Left ventricle myocardium inferior (tissue), 1 donor: ENCODE data around the gene DGKQ. TPM values are rescaled to one million over a fixed set of nuclear protein-coding genes. Genes with fewer than 3 reads are reported as not detected.

Source experiments
- DNase-seq: peaks from one replicate; pipeline ENCODE4 v3.0.0-alpha.2; 2020
- H3K27ac ChIP-seq: fragments of 200-600 bp; replicated peaks from 2 replicates; pipeline ENCODE4 v1.8.0; 2021
- H3K27me3 ChIP-seq: fragments of 200-600 bp; 2 replicates; pipeline ENCODE4 v1.8.0; 2021; ENCODE audit warnings: low read depth
- H3K36me3 ChIP-seq: fragments of 200-600 bp; 2 replicates; pipeline ENCODE4 v1.8.0; 2021
- H3K4me1 ChIP-seq: fragments of 200-600 bp; 2 replicates; pipeline ENCODE4 v1.8.0; 2021
- H3K4me3 ChIP-seq: fragments of 200-600 bp; 2 replicates; pipeline ENCODE4 v1.8.0; 2021; ENCODE audit warnings: mild to moderate bottlenecking, moderate library complexity
- H3K9me3 ChIP-seq: fragments of 200-600 bp; replicated peaks from 2 replicates; pipeline ENCODE4 v1.8.0; 2021
- intact Hi-C: fragments of 100-400 bp; cut with micrococcal nuclease; formaldehyde crosslinking; loops from one replicate; pipeline ENCODE4 v1.11.0; 2022
- total RNA-seq: library from RNA; stranded (reverse); fragmentation: NEBNext Ultra II Directional; extraction: Animal tissue kit (Norgen Biotek cat#: 25700); gene quantifications from one replicate; pipeline ENCODE4 v1.2.1, GENCODE V29; 2021
- TF ChIP-seq, protein P1 (sequence below): fragments of 200-600 bp; IDR thresholded peaks from 2 replicates; pipeline ENCODE4 v1.8.0; 2021; ENCODE audit warnings: antibody characterized with exemption, mild to moderate bottlenecking, borderline replicate concordance
- donor health status: DM: no; HTN: yes; CAD: no; lungs with severe emphysema.

The DGKQ gene
- total RNA-seq, 1 donor from 2014 or later = 3.5 TPM

DNA sequence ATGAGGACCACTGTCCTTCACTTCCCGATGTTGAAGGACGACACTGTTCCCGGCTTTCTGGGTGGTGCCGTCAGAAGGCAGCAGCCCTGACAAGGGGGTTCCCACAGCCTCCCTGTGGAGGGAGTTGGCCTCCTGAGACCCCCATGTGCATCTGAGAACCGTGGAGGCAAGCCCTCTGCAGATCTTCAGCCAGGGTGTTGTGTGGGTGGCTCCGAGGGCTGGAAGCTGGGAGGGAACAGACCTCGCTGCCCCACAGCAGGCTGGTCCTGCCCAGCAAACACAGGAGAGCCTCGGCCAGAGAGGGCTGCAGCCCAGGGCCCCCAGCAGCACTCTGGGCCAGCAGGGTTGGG lies 16.2 kb downstream of the DGKQ start:
- Histone ChIP-seq H3K4me1 (no peaks in the 10 kb centered on the region), H3K27ac (no peak overlapping the region), H3K9me3 (no peaks in the 10 kb centered on the region), H3K27me3 (no peaks in the 10 kb centered on the region), H3K36me3 (peaks cover 49% of the 10 kb centered on the region), H3K4me3 (no peak overlapping the region)
- no peak for DNase-seq
- intact Hi-C loops = no loop called here
- TF ChIP-seq, protein P1, sequence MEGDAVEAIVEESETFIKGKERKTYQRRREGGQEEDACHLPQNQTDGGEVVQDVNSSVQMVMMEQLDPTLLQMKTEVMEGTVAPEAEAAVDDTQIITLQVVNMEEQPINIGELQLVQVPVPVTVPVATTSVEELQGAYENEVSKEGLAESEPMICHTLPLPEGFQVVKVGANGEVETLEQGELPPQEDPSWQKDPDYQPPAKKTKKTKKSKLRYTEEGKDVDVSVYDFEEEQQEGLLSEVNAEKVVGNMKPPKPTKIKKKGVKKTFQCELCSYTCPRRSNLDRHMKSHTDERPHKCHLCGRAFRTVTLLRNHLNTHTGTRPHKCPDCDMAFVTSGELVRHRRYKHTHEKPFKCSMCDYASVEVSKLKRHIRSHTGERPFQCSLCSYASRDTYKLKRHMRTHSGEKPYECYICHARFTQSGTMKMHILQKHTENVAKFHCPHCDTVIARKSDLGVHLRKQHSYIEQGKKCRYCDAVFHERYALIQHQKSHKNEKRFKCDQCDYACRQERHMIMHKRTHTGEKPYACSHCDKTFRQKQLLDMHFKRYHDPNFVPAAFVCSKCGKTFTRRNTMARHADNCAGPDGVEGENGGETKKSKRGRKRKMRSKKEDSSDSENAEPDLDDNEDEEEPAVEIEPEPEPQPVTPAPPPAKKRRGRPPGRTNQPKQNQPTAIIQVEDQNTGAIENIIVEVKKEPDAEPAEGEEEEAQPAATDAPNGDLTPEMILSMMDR = no peak

DNA sequence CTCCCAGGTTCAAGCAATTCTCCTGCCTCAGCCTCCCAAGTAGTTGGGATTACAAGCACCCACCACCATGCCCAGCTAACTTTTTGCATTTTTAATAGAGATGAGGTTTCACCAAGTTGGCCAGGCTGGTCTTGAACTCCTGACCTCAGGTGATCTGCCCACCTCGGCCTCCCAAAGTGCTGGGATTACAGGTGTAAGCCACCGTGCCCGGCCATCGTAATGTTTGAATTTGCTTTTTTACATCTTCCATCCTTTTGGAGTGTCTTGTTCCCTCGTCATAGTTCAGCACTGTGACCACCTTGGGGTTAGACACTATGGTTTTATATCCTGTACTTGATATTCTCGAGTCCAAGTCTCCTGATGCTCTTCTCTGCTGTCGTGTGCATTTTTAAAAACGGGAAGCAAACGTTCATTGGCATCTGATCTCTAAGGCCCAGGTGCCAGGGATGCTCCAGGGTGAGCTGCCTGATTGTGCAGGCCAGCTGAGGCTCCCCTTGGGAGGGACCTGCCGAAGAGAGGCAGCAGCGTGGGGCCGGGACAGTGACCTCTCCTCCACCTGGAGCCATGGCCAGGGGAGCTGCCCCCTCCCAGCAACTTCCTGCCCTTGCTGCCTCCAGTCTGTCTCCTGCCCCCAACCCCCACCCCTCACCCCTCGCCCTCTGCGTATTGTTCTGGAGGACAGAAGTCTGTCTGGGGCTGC lies 16.7 kb downstream of the DGKQ start:
- Histone ChIP-seq H3K27me3 (no peaks in the 10 kb centered on the region), H3K9me3 (no peaks in the 10 kb centered on the region), H3K36me3 (peaks cover 45% of the 10 kb centered on the region), H3K4me1 (no peaks in the 10 kb centered on the region), H3K4me3 (no peak overlapping the region), H3K27ac (no peak overlapping the region)
- TF ChIP-seq, protein P1 = no peak
- DNase-seq = no peak
- intact Hi-C loops = no loop called here

- Histone ChIP-seq H3K9me3 (no peaks in the 10 kb centered on the region), H3K27me3 (no peaks in the 10 kb centered on the region), H3K4me1 (no peaks in the 10 kb centered on the region), H3K36me3 (peaks cover 46% of the 10 kb centered on the region), H3K27ac (no peak overlapping the region), H3K4me3 (no peak overlapping the region)
- intact Hi-C loops = no loop called here
- no peak for DNase-seq
- TF ChIP-seq, protein P1 = no peak
Measured at GRCh38 chr4:955931-956381, 17.4 kb downstream of the DGKQ start.

- H3K4me3 ChIP-seq = no peak overlapping the region
- DNase-seq = no peak
- intact Hi-C loops = no loop called here
- no peak overlapping the region for H3K27ac ChIP-seq
- H3K36me3 ChIP-seq = peaks cover 46% of the 10 kb centered on the region
- no peaks in the 10 kb centered on the region for H3K9me3 ChIP-seq
- H3K27me3 ChIP-seq = no peaks in the 10 kb centered on the region
- no peaks in the 10 kb centered on the region for H3K4me1 ChIP-seq
- TF ChIP-seq, protein P1 = no peak
Measured at GRCh38 chr4:955161-955921, 18.0 kb downstream of the DGKQ start.

DNA sequence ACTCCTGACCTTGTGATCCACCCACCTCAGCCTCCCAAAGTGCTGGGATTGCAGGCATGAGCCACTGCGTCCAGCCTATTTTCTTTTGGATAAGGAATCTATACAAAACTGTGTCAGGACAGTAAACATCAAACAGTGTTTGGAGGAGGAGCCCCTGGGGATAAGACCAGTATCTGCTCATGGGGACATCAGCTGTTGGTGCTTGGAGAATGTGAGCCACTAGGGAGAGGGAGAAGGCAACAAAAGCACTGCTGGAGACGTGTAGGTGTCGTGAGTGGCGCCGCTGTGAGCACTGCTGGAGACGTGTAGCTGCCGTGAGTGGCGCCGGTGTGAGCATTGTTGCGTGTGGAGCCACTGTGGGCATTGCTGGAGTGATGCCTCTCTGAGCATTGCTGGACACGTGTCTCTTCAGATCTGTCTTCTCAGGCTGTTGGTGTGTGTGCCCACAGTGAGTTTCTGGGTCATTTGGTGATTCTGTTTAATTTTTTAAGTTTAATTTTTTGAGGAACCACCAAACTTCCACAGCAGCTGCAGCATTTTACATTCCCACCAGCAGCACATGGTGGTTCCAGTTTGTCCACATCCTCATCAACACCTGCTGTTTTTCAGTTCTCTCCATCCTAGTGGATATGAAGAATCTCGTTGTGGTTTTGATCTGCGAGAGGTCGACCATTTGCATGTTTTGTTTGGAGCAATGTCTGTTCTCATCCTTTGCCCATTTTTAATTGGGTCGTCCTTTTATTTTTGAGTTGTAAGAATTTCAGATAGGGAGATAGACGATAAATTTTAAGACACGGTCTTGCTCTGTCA lies 19.0 kb downstream of the DGKQ start:
- peaks cover 46% of the 10 kb centered on the region for H3K36me3 ChIP-seq
- no peaks in the 10 kb centered on the region for H3K4me1 ChIP-seq
- H3K9me3 ChIP-seq = no peaks in the 10 kb centered on the region
- no peak for DNase-seq
- no peak overlapping the region for H3K27ac ChIP-seq
- H3K27me3 ChIP-seq = no peaks in the 10 kb centered on the region
- H3K4me3 ChIP-seq = no peak overlapping the region
- intact Hi-C loops = no loop called here
- TF ChIP-seq, protein P1 = no peak
